ENCODE results near the gene PYGB.

PYGB gene

DNA sequence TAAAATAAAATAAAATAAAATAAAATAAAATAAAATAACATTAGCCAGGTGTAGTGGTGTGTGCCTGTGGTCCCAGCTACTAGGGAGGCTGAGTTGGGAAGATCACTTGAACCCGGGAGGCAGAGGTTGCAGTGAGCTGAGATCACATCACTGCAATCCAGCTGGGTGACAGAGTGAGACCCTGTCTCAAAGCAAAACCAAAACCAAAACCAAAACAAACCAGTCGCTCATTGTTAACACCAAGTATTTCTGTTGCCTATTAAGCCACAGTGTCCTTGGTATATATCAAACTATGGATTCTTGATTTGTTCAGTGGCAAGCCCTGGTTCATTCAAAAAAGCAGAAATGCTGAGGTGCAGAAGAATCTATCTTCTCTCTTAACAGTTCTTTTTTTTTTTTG lies 65.7 kb downstream of the PYGB start:
- Histone ChIP-seq H3K27ac (no peak overlapping the region), H3K9ac (no peak overlapping the region), H3K4me1 (ENCODE audit: low read depth, poor library complexity, severe bottlenecking) (peaks cover 52% of the 10 kb centered on the region), H4K20me1 (ENCODE audit: insufficient read depth) (no peaks in the 10 kb centered on the region), H3K4me2 (no peak overlapping the region), H3K79me2 (ENCODE audit: insufficient read depth, low read depth) (no peaks in the 10 kb centered on the region), H2AFZ (ENCODE audit: low read depth) (no peak overlapping the region), H3K4me3 (IDR thresholded peaks at IDR 0.05; ENCODE audit: insufficient read depth, low read depth, low read length) (no peak overlapping the region), H3K27me3 (ENCODE audit: insufficient read depth, low read depth) (no peaks in the 10 kb centered on the region), H3K36me3 (ENCODE audit: insufficient read depth) (no peaks in the 10 kb centered on the region)
- no peak for TF ChIP-seq CTCF (conservative IDR thresholded peaks at IDR 0.05; ENCODE audit: low read depth, low read length)

DNA sequence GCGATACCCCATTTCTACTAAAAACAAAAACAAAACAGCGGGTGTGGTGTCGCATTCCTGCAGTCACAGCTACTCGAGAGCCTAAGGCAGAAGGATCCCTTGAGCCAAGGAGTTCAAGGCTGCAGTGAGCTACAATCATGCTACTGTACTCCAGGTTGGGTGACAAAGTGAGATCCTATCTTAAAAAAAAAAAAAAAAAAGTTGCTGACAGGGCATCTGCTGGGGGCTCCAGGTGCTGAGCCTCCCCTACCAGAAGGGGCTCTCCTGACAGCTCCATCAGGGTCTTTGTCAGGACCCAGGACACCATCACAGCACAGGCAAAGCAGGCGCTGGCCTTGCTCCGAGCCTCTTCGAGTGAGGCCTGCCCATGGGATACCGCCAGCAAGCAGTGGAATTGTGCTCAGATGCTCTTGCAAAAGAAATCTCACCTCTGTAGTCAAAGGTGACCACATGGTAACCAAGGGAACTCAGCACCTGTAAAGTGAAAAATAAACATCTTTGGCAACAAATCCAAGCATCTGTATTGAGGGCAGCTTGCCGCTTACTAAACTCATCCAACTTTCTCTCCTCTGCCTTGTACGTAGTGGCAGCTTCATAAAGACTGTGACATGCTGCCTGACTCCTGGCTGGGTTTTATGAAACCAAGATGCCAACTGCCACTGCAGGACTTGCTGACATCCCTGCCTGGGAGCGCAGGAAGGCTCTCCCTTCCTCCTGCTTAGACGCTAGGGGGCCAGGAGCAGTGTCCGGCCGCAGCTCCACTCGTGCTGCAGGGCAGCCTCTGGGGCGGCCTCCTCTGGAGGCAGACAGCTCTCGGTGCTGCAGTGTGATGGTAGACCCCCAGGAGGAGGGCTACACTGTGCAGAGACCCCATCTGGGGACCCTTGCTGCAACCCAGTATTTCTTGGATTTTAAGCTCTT lies 66.9 kb downstream of the PYGB start:
- Histone ChIP-seq H2AFZ (ENCODE audit: low read depth) (no peak overlapping the region), H3K4me3 (IDR thresholded peaks at IDR 0.05; ENCODE audit: insufficient read depth, low read depth, low read length) (no peak overlapping the region), H3K9ac (no peak overlapping the region), H4K20me1 (ENCODE audit: insufficient read depth) (no peaks in the 10 kb centered on the region), H3K79me2 (ENCODE audit: insufficient read depth, low read depth) (no peaks in the 10 kb centered on the region), H3K27ac (no peak overlapping the region), H3K36me3 (ENCODE audit: insufficient read depth) (no peaks in the 10 kb centered on the region), H3K4me2 (no peak overlapping the region), H3K27me3 (ENCODE audit: insufficient read depth, low read depth) (no peaks in the 10 kb centered on the region), H3K4me1 (ENCODE audit: low read depth, poor library complexity, severe bottlenecking) (peaks cover 40% of the 10 kb centered on the region)
- no peak for TF ChIP-seq CTCF (conservative IDR thresholded peaks at IDR 0.05; ENCODE audit: low read depth, low read length)

- no peak overlapping the region for H3K9ac ChIP-seq
- H3K4me3 ChIP-seq (IDR thresholded peaks at IDR 0.05; ENCODE audit: insufficient read depth, low read depth, low read length) = no peak overlapping the region
- no peaks in the 10 kb centered on the region for H4K20me1 ChIP-seq (ENCODE audit: insufficient read depth)
- peaks cover 34% of the 10 kb centered on the region for H3K4me1 ChIP-seq (ENCODE audit: low read depth, poor library complexity, severe bottlenecking)
- H3K27ac ChIP-seq = no peak overlapping the region
- H3K79me2 ChIP-seq (ENCODE audit: insufficient read depth, low read depth) = no peaks in the 10 kb centered on the region
- no peaks in the 10 kb centered on the region for H3K36me3 ChIP-seq (ENCODE audit: insufficient read depth)
- H3K27me3 ChIP-seq (ENCODE audit: insufficient read depth, low read depth) = no peaks in the 10 kb centered on the region
- no peak for TF ChIP-seq CTCF (conservative IDR thresholded peaks at IDR 0.05; ENCODE audit: low read depth, low read length)
- H2AFZ ChIP-seq (ENCODE audit: low read depth) = no peak overlapping the region
- H3K4me2 ChIP-seq = no peak overlapping the region
Observed at GRCh38 chr20:25315418-25316210, 67.7 kb downstream of the PYGB start.

GRCh38 chr20:25316506-25317190 lies 68.8 kb downstream of the PYGB start:
- H3K9ac ChIP-seq = no peak overlapping the region
- H3K27me3 ChIP-seq (ENCODE audit: insufficient read depth, low read depth) = no peaks in the 10 kb centered on the region
- no peak overlapping the region for H3K27ac ChIP-seq
- H3K4me3 ChIP-seq (IDR thresholded peaks at IDR 0.05; ENCODE audit: insufficient read depth, low read depth, low read length) = no peak overlapping the region
- H4K20me1 ChIP-seq (ENCODE audit: insufficient read depth) = no peaks in the 10 kb centered on the region
- no peak for TF ChIP-seq CTCF (conservative IDR thresholded peaks at IDR 0.05; ENCODE audit: low read depth, low read length)
- no peaks in the 10 kb centered on the region for H3K79me2 ChIP-seq (ENCODE audit: insufficient read depth, low read depth)
- H2AFZ ChIP-seq (ENCODE audit: low read depth) = no peak overlapping the region
- no peaks in the 10 kb centered on the region for H3K36me3 ChIP-seq (ENCODE audit: insufficient read depth)
- peaks cover 23% of the 10 kb centered on the region for H3K4me1 ChIP-seq (ENCODE audit: low read depth, poor library complexity, severe bottlenecking)
- no peak overlapping the region for H3K4me2 ChIP-seq

Data from KMS-11 (cell line).